ENCODE data around the gene PPP1R1B. TPM values are rescaled to one million over a fixed set of nuclear protein-coding genes. Genes with fewer than 3 reads are reported as not detected.

Gene PPP1R1B
- total and polyA plus RNA-seq, 2 experiments from 2014 or later = 3.4 to 5.4 TPM

DNA sequence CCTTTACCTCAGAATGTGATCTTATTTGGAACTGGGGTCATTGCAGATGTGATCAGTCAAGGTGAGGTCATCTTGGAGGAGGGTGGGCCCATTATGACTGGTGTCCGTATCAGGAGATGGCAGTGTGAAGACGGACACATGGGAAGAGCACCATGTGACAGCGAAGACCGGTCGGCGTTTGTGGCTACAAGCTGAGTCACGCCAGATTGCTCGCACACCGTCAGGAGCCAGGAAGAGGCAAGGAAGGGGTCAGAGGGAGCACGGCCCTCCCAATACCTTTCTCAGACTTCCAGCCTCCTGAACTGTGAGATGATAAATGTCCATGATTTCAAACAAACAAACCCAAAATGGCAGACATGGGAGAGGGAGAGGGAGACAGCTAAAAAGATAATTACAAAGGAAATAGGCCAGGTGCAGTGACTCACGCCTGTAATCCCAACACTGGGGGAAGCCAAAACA lies 23.4 kb downstream of the PPP1R1B start:
- Histone ChIP-seq H3K4me2 (no peak overlapping the region), H3K27ac (ENCODE audit: low read depth) (no peak overlapping the region; the same call in 1 of the 2 replicates), H3F3A (replicated peaks; ENCODE audit: low read depth) (peaks cover 14% of the 10 kb centered on the region; the same call in 1 of the 2 replicates), H2AFZ (no peak overlapping the region), H3K79me2 (replicated peaks; ENCODE audit: insufficient read depth) (peaks cover 32% of the 10 kb centered on the region), H3K4me1 (ENCODE audit: insufficient read depth) (peaks cover 36% of the 10 kb centered on the region), H3K36me3 (ENCODE audit: insufficient read depth) (no peaks in the 10 kb centered on the region), H3K9me2 (ENCODE audit: insufficient read depth) (no peaks in the 10 kb centered on the region), H4K20me1 (replicated peaks; ENCODE audit: insufficient read depth) (peaks cover 10% of the 10 kb centered on the region), H3K27me3 (ENCODE audit: insufficient read depth) (no peaks in the 10 kb centered on the region), H3K4me3 (no peak overlapping the region)
- no peak for DNase-seq (ENCODE audit: low spot score)
- peaks cover 20% of the 10 kb centered on the region for H3K27me3 Mint-ChIP-seq (ENCODE audit: insufficient read depth, low read depth, poor library complexity)
- H3K27ac Mint-ChIP-seq = no peak overlapping the region
- H3K4me1 Mint-ChIP-seq = peaks cover 56% of the 10 kb centered on the region
- H3K9me3 Mint-ChIP-seq = no peaks in the 10 kb centered on the region; the same call in 2 of the 3 replicates
- no peak overlapping the region; the same call in 2 of the 3 replicates for H3K4me3 Mint-ChIP-seq
- H3K36me3 Mint-ChIP-seq (ENCODE audit: low read depth) = peaks cover 5% of the 10 kb centered on the region
- no peak for ATAC-seq
- TF ChIP-seq NANOG (IDR thresholded peaks at IDR 0.05; ENCODE audit: borderline replicate concordance) = no peak
- no peak for TF ChIP-seq ZNF462 (CRISPR knock-in tag; IDR thresholded peaks at IDR 0.05)
- no peak for TF ChIP-seq POLR2AphosphoS5 (IDR thresholded peaks at IDR 0.05; ENCODE audit: low read depth)
- no peak for TF ChIP-seq CREB1 (CRISPR knock-in tag; IDR thresholded peaks at IDR 0.05; ENCODE audit: low read depth)
- TF ChIP-seq REST (IDR thresholded peaks at IDR 0.05; ENCODE audit: unreplicated experiment) = no peak
- TF ChIP-seq ETS1 (IDR thresholded peaks at IDR 0.05) = no peak
- no peak for TF ChIP-seq CTCF (conservative IDR thresholded peaks at IDR 0.05; ENCODE audit: low read depth in 2 of 2)
- no peak for TF ChIP-seq JUNB (IDR thresholded peaks at IDR 0.05; ENCODE audit: unreplicated experiment)
- TF ChIP-seq ZNF331 (CRISPR knock-in tag; IDR thresholded peaks at IDR 0.05; ENCODE audit: low read depth) = no peak

All from GM23338 (cell line).